WERI-Rb-1 (cell line): ENCODE results near the gene MTRR.

Experiments used
- DNase-seq: peaks from one replicate; pipeline ENCODE4 v3.0.0-alpha.2; 2020
- H3K27ac ChIP-seq: fragments of 250-450 bp; sonication (Bioruptor Pico); 2 replicates; pipeline ENCODE4 v1.5.1; 2020; ENCODE audit warnings: mild to moderate bottlenecking, moderate library complexity
- H3K27me3 ChIP-seq: fragments of 250-450 bp; sonication (Bioruptor Pico); 2 replicates; pipeline ENCODE4 v1.5.1; 2021; ENCODE audit warnings: mild to moderate bottlenecking, low read depth, moderate library complexity; ENCODE audit not compliant: insufficient read depth, severe bottlenecking
- H3K36me3 ChIP-seq: fragments of 250-450 bp; sonication (Bioruptor Pico); 2 replicates; pipeline ENCODE4 v1.5.1; 2020; ENCODE audit warnings: mild to moderate bottlenecking, moderate library complexity
- H3K4me3 ChIP-seq: 2 replicates; pipeline ENCODE4 v1.5.1; 2011; ENCODE audit warnings: low read depth, mild to moderate bottlenecking, control low read depth, low read length
- H3K9me3 ChIP-seq: fragments of 250-450 bp; sonication (Bioruptor Pico); 2 replicates; pipeline ENCODE4 v1.5.1; 2021; ENCODE audit warnings: mild to moderate bottlenecking, moderate library complexity; ENCODE audit not compliant: severe bottlenecking
- TF ChIP-seq, protein P1 (sequence below): IDR thresholded peaks from 2 replicates; pipeline ENCODE4 v1.5.1; 2011; ENCODE audit warnings: low read depth, mild to moderate bottlenecking, control low read depth, inconsistent platforms, low read length

The MTRR gene

GRCh38 chr5:7877851-7878250, 8.9 kb downstream of the MTRR start:
- Histone ChIP-seq H3K27me3 (no peaks in the 10 kb centered on the region), H3K9me3 (no peaks in the 10 kb centered on the region), H3K36me3 (peaks cover 89% of the 10 kb centered on the region), H3K4me3 (no peak overlapping the region), H3K27ac (no peak overlapping the region)
- TF ChIP-seq, protein P1, sequence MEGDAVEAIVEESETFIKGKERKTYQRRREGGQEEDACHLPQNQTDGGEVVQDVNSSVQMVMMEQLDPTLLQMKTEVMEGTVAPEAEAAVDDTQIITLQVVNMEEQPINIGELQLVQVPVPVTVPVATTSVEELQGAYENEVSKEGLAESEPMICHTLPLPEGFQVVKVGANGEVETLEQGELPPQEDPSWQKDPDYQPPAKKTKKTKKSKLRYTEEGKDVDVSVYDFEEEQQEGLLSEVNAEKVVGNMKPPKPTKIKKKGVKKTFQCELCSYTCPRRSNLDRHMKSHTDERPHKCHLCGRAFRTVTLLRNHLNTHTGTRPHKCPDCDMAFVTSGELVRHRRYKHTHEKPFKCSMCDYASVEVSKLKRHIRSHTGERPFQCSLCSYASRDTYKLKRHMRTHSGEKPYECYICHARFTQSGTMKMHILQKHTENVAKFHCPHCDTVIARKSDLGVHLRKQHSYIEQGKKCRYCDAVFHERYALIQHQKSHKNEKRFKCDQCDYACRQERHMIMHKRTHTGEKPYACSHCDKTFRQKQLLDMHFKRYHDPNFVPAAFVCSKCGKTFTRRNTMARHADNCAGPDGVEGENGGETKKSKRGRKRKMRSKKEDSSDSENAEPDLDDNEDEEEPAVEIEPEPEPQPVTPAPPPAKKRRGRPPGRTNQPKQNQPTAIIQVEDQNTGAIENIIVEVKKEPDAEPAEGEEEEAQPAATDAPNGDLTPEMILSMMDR: no peak
- DNase-seq: no peak

- H3K36me3 ChIP-seq: peaks cover 89% of the 10 kb centered on the region
- TF ChIP-seq, protein P1: no peak
- H3K27me3 ChIP-seq: no peaks in the 10 kb centered on the region
- no peaks in the 10 kb centered on the region for H3K9me3 ChIP-seq
- H3K4me3 ChIP-seq: no peak overlapping the region
- H3K27ac ChIP-seq: no peak overlapping the region
- no peak for DNase-seq
Observed at GRCh38 chr5:7878381-7878873, 9.5 kb downstream of the MTRR start.

- Histone ChIP-seq H3K36me3 (peaks cover 90% of the 10 kb centered on the region), H3K27ac (no peak overlapping the region), H3K4me3 (no peak overlapping the region), H3K9me3 (no peaks in the 10 kb centered on the region), H3K27me3 (no peaks in the 10 kb centered on the region)
- no peak for DNase-seq
- TF ChIP-seq, protein P1: no peak
Observed at GRCh38 chr5:7881091-7881490, 12.1 kb downstream of the MTRR start.

DNA sequence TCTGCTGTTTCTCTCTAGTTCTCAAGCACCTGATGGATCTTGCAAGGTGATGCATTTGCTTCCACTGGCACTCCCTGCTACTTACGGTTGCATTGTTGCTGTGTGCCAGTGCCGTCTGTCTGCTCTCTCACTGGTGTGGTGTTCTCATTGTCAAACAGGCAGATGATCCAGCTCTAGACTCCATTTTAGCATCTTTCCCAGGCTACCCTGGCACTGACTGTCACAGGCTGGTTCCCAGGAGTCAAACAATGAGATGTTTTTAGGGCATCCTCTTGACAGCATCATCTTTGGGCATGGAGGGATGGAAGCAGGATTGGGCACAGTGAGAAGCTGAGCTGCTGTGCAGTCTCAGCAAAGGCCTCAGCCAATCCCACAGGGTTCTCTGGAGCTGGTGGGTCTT, 12.9 kb downstream of the MTRR start:
- Histone ChIP-seq H3K36me3 (peaks cover 89% of the 10 kb centered on the region), H3K27me3 (no peaks in the 10 kb centered on the region), H3K4me3 (no peak overlapping the region), H3K27ac (no peak overlapping the region), H3K9me3 (no peaks in the 10 kb centered on the region)
- no peak for DNase-seq
- TF ChIP-seq, protein P1: no peak

DNA sequence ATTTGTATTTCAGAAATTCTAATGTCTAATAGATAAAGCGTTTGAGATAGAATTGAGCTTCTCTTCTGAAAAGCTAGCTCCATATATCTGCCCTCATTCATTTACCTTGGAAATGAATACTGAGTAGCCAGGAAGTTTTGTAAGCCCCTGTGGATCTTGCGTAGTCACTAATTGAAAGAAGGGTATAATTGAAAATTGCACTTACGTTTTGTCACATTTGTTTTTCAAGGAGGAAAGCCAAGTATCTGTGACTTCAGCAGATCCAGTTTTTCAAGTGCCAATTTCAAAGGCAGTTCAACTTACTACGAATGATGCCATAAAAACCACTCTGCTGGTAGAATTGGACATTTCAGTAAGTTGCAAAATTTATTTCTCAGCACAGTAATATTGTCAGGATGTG, 14.0 kb downstream of the MTRR start:
- H3K27ac ChIP-seq: no peak overlapping the region

More for the DNA sequence above, 14.0 kb downstream of the MTRR start:
- Histone ChIP-seq H3K9me3 (no peaks in the 10 kb centered on the region), H3K27me3 (no peaks in the 10 kb centered on the region), H3K4me3 (no peak overlapping the region), H3K36me3 (peaks cover 85% of the 10 kb centered on the region)
- TF ChIP-seq, protein P1: no peak
- no peak for DNase-seq
